ENCODE measurements around the gene MYO1E. TPM values are rescaled to one million over a fixed set of nuclear protein-coding genes. Genes with fewer than 3 reads are reported as not detected.
A peak's percentile ranks its signal among the peaks of the same experiment; 100 is the strongest.

MYO1E gene
- total and polyA plus RNA-seq, 2 of the 4 experiments (the other 2 are of a cell fraction) = 13.4 to 37.3 TPM

DNA sequence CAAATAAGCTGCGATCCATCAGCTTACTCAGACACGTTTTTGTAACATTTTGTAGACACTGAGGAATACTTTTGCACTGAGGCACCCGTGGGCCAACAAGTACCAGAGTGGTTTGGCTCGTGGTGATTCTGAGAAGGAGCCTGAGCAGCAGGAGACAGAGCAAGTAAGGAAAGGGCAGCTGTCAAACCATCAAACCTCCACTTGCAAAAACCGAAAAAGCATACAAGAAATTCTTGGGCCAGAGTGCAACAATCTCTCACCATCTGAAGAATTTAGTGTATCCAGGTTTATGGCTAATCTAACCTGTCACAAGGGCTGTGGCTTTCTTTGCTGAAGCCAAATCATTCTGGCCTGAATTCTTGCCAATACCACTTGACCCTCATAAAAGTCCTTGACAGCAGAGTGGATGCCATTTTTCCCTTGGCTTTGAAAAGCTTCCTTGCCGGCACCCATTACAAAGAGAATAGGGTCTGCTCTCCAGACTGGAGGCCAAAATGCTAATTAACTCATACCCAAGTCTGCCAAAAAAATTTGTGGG lies 56.7 kb downstream of the MYO1E start:
- Histone ChIP-seq H2BK20ac (ENCODE audit: low read depth, low read length) (no peak overlapping the region), H3K27ac (ENCODE audit: insufficient read depth, low read length) (no peak overlapping the region), H4K5ac (ENCODE audit: low read depth, low read length) (no peak overlapping the region), H3K23ac (ENCODE audit: low read depth, low read length) (no peak overlapping the region), H4K8ac (ENCODE audit: low read depth in 2 of 2, low read length in 2 of 2) (no peak overlapping the region), H3K4me2 (ENCODE audit: low read depth, low read length) (no peak overlapping the region), H3K36me3 (ENCODE audit: control insufficient read depth, insufficient read depth, low read length) (no peaks in the 10 kb centered on the region), H3K9ac (ENCODE audit: low read depth, low read length) (no peak overlapping the region), H3K4me1 (ENCODE audit: control insufficient read depth, insufficient read depth, low read length) (peaks cover 13% of the 10 kb centered on the region), H3K4ac (ENCODE audit: low read depth, low read length) (no peak overlapping the region), H3K9me3 (ENCODE audit: control insufficient read depth, insufficient read depth, low read length) (no peaks in the 10 kb centered on the region), H3K14ac (replicated peaks; ENCODE audit: low read depth, low read length) (no peak overlapping the region), H3K18ac (ENCODE audit: low read depth, low read length) (no peak overlapping the region), H3K79me1 (ENCODE audit: low read depth in 1 of 2, low read length in 2 of 2) (peaks cover 37 to 70% of the 10 kb centered on the region in 2 experiments), H3K27me3 (ENCODE audit: control insufficient read depth, insufficient read depth, low read length) (no peaks in the 10 kb centered on the region), H4K91ac (ENCODE audit: insufficient read depth, low read depth, low read length) (no peak overlapping the region), H2AFZ (replicated peaks; ENCODE audit: low read length, poor library complexity) (no peak overlapping the region), H4K20me1 (ENCODE audit: insufficient read depth, low read length) (peaks cover 17% of the 10 kb centered on the region), H2AK5ac (ENCODE audit: low read depth, low read length) (no peak overlapping the region), H3K9me1 (ENCODE audit: insufficient read depth, low read length) (peaks cover 2% of the 10 kb centered on the region; the same call in 1 of the 2 replicates), H3K56ac (ENCODE audit: extremely low read depth, insufficient read depth, low read length) (no peak overlapping the region), H3K4me3 (ENCODE audit: insufficient read depth, low read depth, low read length) (no peak overlapping the region), H2BK120ac (ENCODE audit: low read depth, low read length) (no peak overlapping the region), H2BK5ac (ENCODE audit: low read depth, low read length, poor library complexity, severe bottlenecking) (no peak overlapping the region), H2BK15ac (ENCODE audit: low read depth, low read length) (no peak overlapping the region), H2AK9ac (replicated peaks; ENCODE audit: low read depth, low read length, poor library complexity) (no peak overlapping the region)
- ChIA-PET POLR2A (ENCODE audit: unreplicated experiment) (no interaction called here), CTCF (interaction anchor here (0.7 to 1.2 kb wide), 2 partner anchors 13 to 336 kb away, joined by 3 read pairs; no protein-coding TSS in a partner anchor)
- BruUV-seq (replicated peaks) = no TSS peak
- in situ Hi-C loops (cut with MboI; ENCODE audit: low sequenced_read_pairs) = no loop called here
- ATAC-seq (ENCODE audit: low read depth) (peak; percentile 75), DNase-seq (peak; percentile 51)
- no CpG with 5 or more reads among the region's 6 CpGs for WGBS, 2 experiments (ENCODE audit: extremely low coverage in 2 of 2, insufficient read length in 1 of 2)
- dilution Hi-C loops (cut with HindIII; ENCODE audit: low sequenced_read_pairs, unreplicated experiment) = no loop called here
- TF ChIP-seq BHLHE40 (IDR thresholded peaks at IDR 0.05; ENCODE audit: low read depth, low read length) = peak; percentile 55
- TF ChIP-seq, protein P1, sequence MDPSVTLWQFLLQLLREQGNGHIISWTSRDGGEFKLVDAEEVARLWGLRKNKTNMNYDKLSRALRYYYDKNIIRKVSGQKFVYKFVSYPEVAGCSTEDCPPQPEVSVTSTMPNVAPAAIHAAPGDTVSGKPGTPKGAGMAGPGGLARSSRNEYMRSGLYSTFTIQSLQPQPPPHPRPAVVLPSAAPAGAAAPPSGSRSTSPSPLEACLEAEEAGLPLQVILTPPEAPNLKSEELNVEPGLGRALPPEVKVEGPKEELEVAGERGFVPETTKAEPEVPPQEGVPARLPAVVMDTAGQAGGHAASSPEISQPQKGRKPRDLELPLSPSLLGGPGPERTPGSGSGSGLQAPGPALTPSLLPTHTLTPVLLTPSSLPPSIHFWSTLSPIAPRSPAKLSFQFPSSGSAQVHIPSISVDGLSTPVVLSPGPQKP (IDR thresholded peaks at IDR 0.05; ENCODE audit: borderline replicate concordance, low read depth, low read length) = no peak
- intact Hi-C loops (cut with micrococcal nuclease) = no loop called here

Data from IMR-90 (cell line).